Panc1 (cell line): ENCODE measurements around the gene TNFRSF1B.

Experiments
- CTCF ChIP-seq: fragments of 450-650 bp; IDR thresholded peaks from 2 replicates; pipeline ENCODE4 v1.5.1; 2017; ENCODE audit warnings: mild to moderate bottlenecking
- POLR2AphosphoS5 ChIP-seq: IDR thresholded peaks from 2 replicates; pipeline ENCODE4 v1.6.1; 2012; ENCODE audit warnings: mild to moderate bottlenecking, low read depth, low read length, moderate library complexity
- REST ChIP-seq, 2 experiments: IDR thresholded peaks; 2 replicates each; pipeline ENCODE4 v1.6.1; 2011 to 2012; ENCODE audit warnings: low read depth in 2 of 2, control low read depth in 1 of 2, low read length in 1 of 2, mild to moderate bottlenecking in 1 of 2, moderate library complexity in 1 of 2; ENCODE audit not compliant: insufficient read depth in 1 of 2
- SIN3A ChIP-seq: IDR thresholded peaks from 2 replicates; pipeline ENCODE4 v1.6.1; 2012; ENCODE audit warnings: low read depth, mild to moderate bottlenecking, low read length, moderate library complexity, borderline replicate concordance; ENCODE audit not compliant: insufficient read depth
- TCF7L2 ChIP-seq: IDR thresholded peaks from 2 replicates; pipeline ENCODE4 v1.6.1; 2011; ENCODE audit warnings: mild to moderate bottlenecking, low read depth, low read length, inconsistent platforms

GRCh38 chr1:12147201-12147701, 19.5 kb upstream of the TNFRSF1B start:
- TF ChIP-seq CTCF, result no peak
- TF ChIP-seq POLR2AphosphoS5, result no peak
- TF ChIP-seq TCF7L2, result no peak
- TF ChIP-seq REST (IDR thresholded peaks at IDR 0.05; ENCODE audit: insufficient read depth in 1 of 2, low read depth in 2 of 2, low read length in 1 of 2), result no peak
- no peak for TF ChIP-seq SIN3A
